H9 (cell line): Measurements from ENCODE around the gene ATF7. TPM values are rescaled to one million over a fixed set of nuclear protein-coding genes. Genes with fewer than 3 reads are reported as not detected.

Experiments
- DNase-seq: peaks from one replicate; pipeline ENCODE4 v3.0.0-alpha.2; 2017
- H2AFZ ChIP-seq: one replicate; pipeline ENCODE4 v1.6.1; 2013; ENCODE audit warnings: mild to moderate bottlenecking, low read length, control low read depth, moderate library complexity
- H2AK5ac ChIP-seq: 2 replicates; pipeline ENCODE4 v1.6.1; 2013; ENCODE audit warnings: low read length, control low read depth, mixed read lengths; ENCODE audit not compliant: insufficient read length
- H2BK120ac ChIP-seq: one replicate; pipeline ENCODE4 v1.6.1; 2013; ENCODE audit warnings: low read depth, mild to moderate bottlenecking, low read length, control low read depth, inconsistent platforms; ENCODE audit not compliant: poor library complexity, severe bottlenecking
- H2BK12ac ChIP-seq: 2 replicates; pipeline ENCODE4 v1.6.1; 2013; ENCODE audit warnings: low read length, control low read depth, mixed read lengths, low read depth; ENCODE audit not compliant: insufficient read length
- H2BK15ac ChIP-seq: 2 replicates; pipeline ENCODE4 v1.6.1; 2013; ENCODE audit warnings: low read depth, low read length, control low read depth
- H2BK20ac ChIP-seq: one replicate; pipeline ENCODE4 v1.6.1; 2013; ENCODE audit warnings: low read depth, mild to moderate bottlenecking, low read length, control low read depth, inconsistent platforms; ENCODE audit not compliant: poor library complexity, severe bottlenecking
- H2BK5ac ChIP-seq: 2 replicates; pipeline ENCODE4 v1.6.1; 2013; ENCODE audit warnings: low read length, control low read depth, mixed read lengths; ENCODE audit not compliant: insufficient read length
- H3K14ac ChIP-seq: 2 replicates; pipeline ENCODE4 v1.6.1; 2013; ENCODE audit warnings: low read length, control low read depth; ENCODE audit not compliant: insufficient read depth
- H3K18ac ChIP-seq: 2 replicates; pipeline ENCODE4 v1.6.1; 2013; ENCODE audit warnings: low read depth, mild to moderate bottlenecking, mixed read lengths, low read length, control low read depth; ENCODE audit not compliant: insufficient read length
- H3K23ac ChIP-seq: 2 replicates; pipeline ENCODE4 v1.6.1; 2013; ENCODE audit warnings: low read length, control low read depth, mixed read lengths, low read depth; ENCODE audit not compliant: insufficient read length
- H3K23me2 ChIP-seq: 2 replicates; pipeline ENCODE4 v1.6.1; 2013; ENCODE audit warnings: low read depth, mild to moderate bottlenecking, mixed read lengths, low read length, control low read depth; ENCODE audit not compliant: insufficient read length, poor library complexity, severe bottlenecking
- H3K27ac ChIP-seq: 2 replicates; pipeline ENCODE4 v1.5.1; 2013; ENCODE audit warnings: low read length, control low read depth, mixed read lengths, low read depth; ENCODE audit not compliant: insufficient read length
- H3K27me3 ChIP-seq: 2 replicates; pipeline ENCODE4 v1.6.1; 2013; ENCODE audit warnings: low read length, control low read depth, inconsistent platforms; ENCODE audit not compliant: insufficient read depth
- H3K4ac ChIP-seq: 2 replicates; pipeline ENCODE4 v1.6.1; 2013; ENCODE audit warnings: low read depth, mild to moderate bottlenecking, control low read depth, inconsistent platforms, low read length, moderate library complexity
- H3K4me1 ChIP-seq: 2 replicates; pipeline ENCODE4 v1.6.1; 2013; ENCODE audit warnings: low read length, control low read depth, inconsistent platforms; ENCODE audit not compliant: insufficient read depth
- H3K4me2 ChIP-seq: 2 replicates; pipeline ENCODE4 v1.6.1; 2013; ENCODE audit warnings: low read length, control low read depth, mixed read lengths; ENCODE audit not compliant: insufficient read length, insufficient read depth
- H3K56ac ChIP-seq: 2 replicates; pipeline ENCODE4 v1.6.1; 2013; ENCODE audit warnings: low read depth, mild to moderate bottlenecking, mixed read lengths, low read length, control low read depth; ENCODE audit not compliant: insufficient read length
- H3K79me1 ChIP-seq: 2 replicates; pipeline ENCODE4 v1.6.1; 2013; ENCODE audit warnings: low read depth, mild to moderate bottlenecking, moderate library complexity, low read length, control low read depth, inconsistent platforms; ENCODE audit not compliant: insufficient read depth, poor library complexity, severe bottlenecking
- H3K79me2 ChIP-seq: 2 replicates; pipeline ENCODE4 v1.6.1; 2013; ENCODE audit warnings: low read length, control low read depth, inconsistent platforms; ENCODE audit not compliant: insufficient read depth
- H3K9ac ChIP-seq: 2 replicates; pipeline ENCODE4 v1.6.1; 2013; ENCODE audit warnings: low read length, control low read depth, mixed read lengths; ENCODE audit not compliant: insufficient read length; ENCODE audit errors: extremely low read depth
- H3K9me3 ChIP-seq: one replicate; pipeline ENCODE4 v1.6.1; 2013; ENCODE audit warnings: low read depth, low read length, inconsistent platforms; ENCODE audit not compliant: control insufficient read depth
- H3T11ph ChIP-seq: one replicate; pipeline ENCODE4 v1.6.1; 2013; ENCODE audit warnings: mild to moderate bottlenecking, low read length, control low read depth, inconsistent platforms
- H4K20me1 ChIP-seq: one replicate; pipeline ENCODE4 v1.6.1; 2013; ENCODE audit not compliant: control insufficient read depth, insufficient read length, insufficient read depth
- H4K5ac ChIP-seq: 2 replicates; pipeline ENCODE4 v1.6.1; 2013; ENCODE audit warnings: low read depth, mild to moderate bottlenecking, mixed read lengths, low read length, control low read depth; ENCODE audit not compliant: insufficient read length
- H4K8ac ChIP-seq: replicated peaks from 2 replicates; pipeline ENCODE4 v1.6.1; 2013; ENCODE audit warnings: low read length, control low read depth, mixed read lengths, low read depth; ENCODE audit not compliant: insufficient read length
- H4K91ac ChIP-seq: 2 replicates; pipeline ENCODE4 v1.6.1; 2013; ENCODE audit warnings: low read depth, mild to moderate bottlenecking, moderate library complexity, mixed read lengths, low read length, control low read depth; ENCODE audit not compliant: insufficient read length
- H3K27ac Mint-ChIP-seq, 3 experiments: 2 replicates in 2 of 3; 3 replicates in 1 of 3; pipeline ENCODE4 v1.8.0; 2020 to 2021; ENCODE audit warnings: mixed read lengths in 3 of 3, mild to moderate bottlenecking in 1 of 3, moderate library complexity in 1 of 3
- H3K27me3 Mint-ChIP-seq: 2 replicates; pipeline ENCODE4 v1.8.0; 2021; ENCODE audit warnings: low read depth, mild to moderate bottlenecking, moderate library complexity, mixed read lengths
- H3K36me3 Mint-ChIP-seq, 3 experiments: 2 replicates in 2 of 3; 3 replicates in 1 of 3; pipeline ENCODE4 v1.8.0; 2020 to 2021; ENCODE audit warnings: low read depth in 3 of 3, mixed read lengths in 3 of 3; ENCODE audit not compliant: insufficient read depth in 1 of 3
- H3K4me1 Mint-ChIP-seq, 2 experiments: 2 replicates each; pipeline ENCODE4 v1.8.0; 2020; ENCODE audit warnings: mixed read lengths in 2 of 2
- H3K4me3 Mint-ChIP-seq, 2 experiments: 2 replicates in 1 of 2; 3 replicates in 1 of 2; pipeline ENCODE4 v1.8.0; 2020 to 2021; ENCODE audit warnings: mild to moderate bottlenecking in 2 of 2, mixed read lengths in 2 of 2, moderate library complexity in 1 of 2
- H3K9me3 Mint-ChIP-seq, 2 experiments: 2 replicates in 1 of 2; 3 replicates in 1 of 2; pipeline ENCODE4 v1.8.0; 2020; ENCODE audit warnings: mild to moderate bottlenecking in 2 of 2, mixed read lengths in 2 of 2, moderate library complexity in 1 of 2
- WGBS: extraction: QIAGEN DNeasy Blood & Tissue Kit; methylation state at CpG from one replicate; pipeline ENCODE4 v1.1.7; 2013; ENCODE audit warnings: missing lambda C conversion rate, low lambda C conversion rate, mixed read lengths; ENCODE audit not compliant: insufficient read length; ENCODE audit errors: extremely low coverage; 5-methylcytosine and 5-hydroxymethylcytosine counted together
- total RNA-seq: library from RNA; stranded (reverse); gene quantifications from 2 replicates; pipeline ENCODE4 v1.2.1, GENCODE V29; 2021
- TF ChIP-seq, protein P1 (sequence below): fragments of 200-600 bp; sonication (generic); conservative IDR thresholded peaks from 3 replicates; pipeline ENCODE4 v1.8.0; 2021; ENCODE audit warnings: antibody characterized with exemption, mild to moderate bottlenecking

ATF7 gene
- total RNA-seq, 1 experiment from 2014 or later = 17.7 TPM

DNA sequence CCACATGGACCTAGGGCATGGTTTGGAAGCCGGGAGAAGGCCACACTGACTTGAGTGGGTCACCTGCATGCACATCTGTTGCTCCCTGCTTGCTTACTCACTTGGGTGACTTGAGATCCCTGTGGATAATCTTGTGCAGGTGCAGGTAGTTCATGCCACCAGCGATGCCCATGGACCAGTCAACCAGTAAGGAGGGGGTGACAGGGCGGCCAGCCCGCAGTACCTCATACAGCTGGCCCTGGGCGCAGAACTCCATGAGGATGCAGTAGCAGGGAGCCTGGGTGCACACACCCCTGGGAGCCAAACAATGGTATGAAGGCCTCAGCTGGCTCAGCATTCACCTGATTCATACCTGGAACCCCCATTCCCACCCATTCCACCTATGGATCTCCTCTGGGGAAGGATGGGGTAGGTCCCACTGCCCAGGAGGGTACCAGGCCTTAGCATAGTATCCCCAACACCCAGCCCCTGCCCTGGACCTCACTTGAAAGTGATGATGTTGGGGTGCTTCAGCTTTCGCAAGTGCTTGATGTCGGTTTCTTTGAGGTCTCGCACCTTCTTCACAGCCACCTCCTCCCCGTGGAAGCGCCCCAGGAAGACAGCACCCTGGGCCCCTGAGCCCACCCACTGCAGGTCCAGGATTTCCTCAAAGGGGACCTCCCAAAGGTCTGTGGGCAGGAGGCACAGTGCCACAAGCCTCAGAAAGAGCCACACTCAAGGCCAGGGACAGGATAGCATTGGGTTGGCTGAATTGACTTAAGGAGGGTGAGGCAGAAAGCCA is 140.0 kb downstream of the ATF7 start:
- WGBS = no CpG with 5 or more reads among the region's 10 CpGs
- no peak overlapping the region for H2BK120ac ChIP-seq
- no peak overlapping the region for H2BK20ac ChIP-seq
- no peak for DNase-seq
- H2BK5ac ChIP-seq = no peak overlapping the region
- Mint-ChIP-seq H3K9me3 (no peaks in the 10 kb centered on the region), H3K27me3 (peaks cover 1% of the 10 kb centered on the region; the same call in 1 of the 2 replicates), H3K27ac (peak overlapping the region in 2 of 3 experiments; percentile 64 to 80; a peak in 4 of 7 replicates), H3K4me1 (peaks cover 16 to 17% of the 10 kb centered on the region in 2 experiments), H3K36me3 (peaks cover 29 to 52% (median 49%) of the 10 kb centered on the region in 3 experiments), H3K4me3 (no peak overlapping the region)
- H4K8ac ChIP-seq = no peak overlapping the region
- no peaks in the 10 kb centered on the region for H3K79me2 ChIP-seq
- no peak overlapping the region for H4K91ac ChIP-seq
- H3K27me3 ChIP-seq = no peaks in the 10 kb centered on the region
- no peaks in the 10 kb centered on the region for H3K23me2 ChIP-seq
- H4K20me1 ChIP-seq = peaks cover 2% of the 10 kb centered on the region
- TF ChIP-seq, protein P1, sequence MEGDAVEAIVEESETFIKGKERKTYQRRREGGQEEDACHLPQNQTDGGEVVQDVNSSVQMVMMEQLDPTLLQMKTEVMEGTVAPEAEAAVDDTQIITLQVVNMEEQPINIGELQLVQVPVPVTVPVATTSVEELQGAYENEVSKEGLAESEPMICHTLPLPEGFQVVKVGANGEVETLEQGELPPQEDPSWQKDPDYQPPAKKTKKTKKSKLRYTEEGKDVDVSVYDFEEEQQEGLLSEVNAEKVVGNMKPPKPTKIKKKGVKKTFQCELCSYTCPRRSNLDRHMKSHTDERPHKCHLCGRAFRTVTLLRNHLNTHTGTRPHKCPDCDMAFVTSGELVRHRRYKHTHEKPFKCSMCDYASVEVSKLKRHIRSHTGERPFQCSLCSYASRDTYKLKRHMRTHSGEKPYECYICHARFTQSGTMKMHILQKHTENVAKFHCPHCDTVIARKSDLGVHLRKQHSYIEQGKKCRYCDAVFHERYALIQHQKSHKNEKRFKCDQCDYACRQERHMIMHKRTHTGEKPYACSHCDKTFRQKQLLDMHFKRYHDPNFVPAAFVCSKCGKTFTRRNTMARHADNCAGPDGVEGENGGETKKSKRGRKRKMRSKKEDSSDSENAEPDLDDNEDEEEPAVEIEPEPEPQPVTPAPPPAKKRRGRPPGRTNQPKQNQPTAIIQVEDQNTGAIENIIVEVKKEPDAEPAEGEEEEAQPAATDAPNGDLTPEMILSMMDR = no peak
- no peak overlapping the region for H3K56ac ChIP-seq
- no peak overlapping the region for H3T11ph ChIP-seq
- no peak overlapping the region for H3K23ac ChIP-seq
- no peak overlapping the region for H2BK15ac ChIP-seq
- no peak overlapping the region for H3K27ac ChIP-seq
- no peak overlapping the region for H3K18ac ChIP-seq
- no peaks in the 10 kb centered on the region for H3K4me1 ChIP-seq
- no peak overlapping the region for H2AFZ ChIP-seq
- H3K79me1 ChIP-seq = no peaks in the 10 kb centered on the region
- no peaks in the 10 kb centered on the region for H3K9me3 ChIP-seq
- H2AK5ac ChIP-seq = no peak overlapping the region
- H3K4me2 ChIP-seq = no peak overlapping the region
- H3K4ac ChIP-seq = no peak overlapping the region
- no peak overlapping the region for H2BK12ac ChIP-seq
- H3K9ac ChIP-seq = no peak overlapping the region
- no peak overlapping the region for H3K14ac ChIP-seq
- H4K5ac ChIP-seq = no peak overlapping the region
